ENCODE results near the gene PPP1R16B.

The PPP1R16B gene

DNA sequence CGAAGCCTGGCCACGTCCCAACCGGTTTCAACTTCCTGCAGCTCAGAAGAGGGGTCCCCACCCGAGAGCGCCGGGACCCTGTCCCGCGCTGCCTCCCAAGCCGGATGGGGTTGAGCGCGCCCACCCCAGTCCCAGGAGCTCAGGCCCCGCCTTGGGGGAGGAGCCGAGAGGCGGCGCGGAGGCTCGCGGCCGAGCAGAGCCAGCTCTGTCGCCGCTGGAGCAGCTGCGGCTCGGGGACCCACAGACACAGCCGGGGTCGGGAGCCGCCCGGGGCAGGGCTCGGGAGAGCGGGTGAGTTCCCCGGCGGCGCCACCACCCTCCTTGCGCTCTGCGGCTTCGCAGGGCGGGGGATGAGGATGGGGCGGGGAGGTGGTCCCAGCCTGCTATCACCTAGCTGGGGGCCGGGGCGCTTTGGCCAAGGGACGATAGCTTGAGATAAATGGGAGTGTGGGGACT is at the start of gene PPP1R16B:
PPP1R16B (plus strand) TSS at position 196 of the 456 bp plus-strand sequence. CDS start 30,229 bp downstream, outside the sequence.
- DNase-seq (ENCODE audit: low spot score) (peak; percentile 83), FAIRE-seq (no peak)

DNA sequence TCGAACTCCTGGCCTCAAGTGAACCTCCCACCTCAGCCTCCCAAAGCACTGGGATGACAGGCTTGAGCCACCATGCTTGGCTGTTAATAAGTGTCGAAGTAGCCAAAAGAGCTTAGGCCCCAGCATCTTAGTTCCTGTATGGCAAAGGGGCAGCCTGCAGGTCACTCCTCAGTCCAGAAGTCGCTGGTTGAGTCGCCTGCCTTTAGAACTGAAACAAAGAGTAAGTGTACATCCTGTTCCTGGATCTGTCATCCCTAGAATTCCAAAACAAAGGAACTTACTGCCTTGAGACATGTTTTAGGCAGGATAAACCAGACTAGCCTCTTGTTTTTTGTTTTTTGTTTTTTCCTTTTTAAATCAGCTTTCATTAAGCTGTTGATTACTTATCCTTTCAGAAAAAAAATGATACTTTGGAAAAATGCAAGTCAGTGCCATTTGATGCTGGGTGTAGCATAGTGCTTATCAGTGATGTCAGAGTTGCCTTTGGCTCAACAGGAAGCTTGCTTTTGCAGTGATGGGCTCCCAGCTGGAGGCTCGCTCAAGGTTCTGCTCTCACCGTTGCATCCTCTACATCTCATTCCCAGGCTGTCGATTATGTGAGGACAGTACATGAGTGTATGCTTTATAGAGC is 48.2 kb upstream of the PPP1R16B start:
- FAIRE-seq (no peak), DNase-seq (ENCODE audit: low spot score) (no peak)

DNA sequence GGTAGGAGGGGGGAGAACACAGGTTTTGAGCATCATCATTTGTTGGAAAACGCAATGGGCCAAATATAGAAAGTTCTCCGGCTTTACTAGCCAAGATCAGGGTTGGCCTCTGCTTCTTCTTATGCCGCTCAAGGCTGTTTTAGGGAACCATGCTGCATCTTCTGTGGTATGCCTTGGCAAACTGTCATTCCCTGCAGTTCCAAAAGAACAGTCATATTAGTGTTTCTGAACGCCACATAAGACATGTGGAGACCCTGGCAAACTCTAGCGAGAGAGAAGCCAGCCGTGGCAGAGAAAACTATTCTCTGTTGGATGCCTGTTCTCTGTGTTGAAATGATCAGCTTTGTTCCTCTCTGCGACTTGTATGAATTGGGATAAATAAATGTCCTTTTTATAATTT is 46.4 kb upstream of the PPP1R16B start:
- DNase-seq (ENCODE audit: low spot score), result no peak
- no peak for FAIRE-seq

DNA sequence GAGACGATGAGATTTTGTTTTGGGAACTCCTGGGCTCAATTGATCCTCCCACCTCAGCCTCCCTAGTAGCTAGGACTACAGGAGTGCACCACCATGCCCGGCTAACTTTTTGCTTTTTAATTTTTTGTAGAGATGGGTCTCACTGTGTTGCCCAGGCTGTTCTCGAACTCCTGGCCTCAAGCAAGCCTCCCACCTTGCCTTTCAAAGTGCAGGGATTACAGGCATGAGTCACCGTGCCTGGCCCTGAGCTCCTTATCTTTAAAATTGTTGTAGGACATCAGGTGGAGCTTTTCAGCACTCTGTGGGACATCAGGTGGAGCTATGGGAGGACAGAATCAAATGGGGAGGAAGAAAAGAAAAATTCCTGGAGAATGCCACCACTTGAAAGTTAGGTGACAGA is 44.5 kb upstream of the PPP1R16B start:
- no peak for FAIRE-seq

DNA sequence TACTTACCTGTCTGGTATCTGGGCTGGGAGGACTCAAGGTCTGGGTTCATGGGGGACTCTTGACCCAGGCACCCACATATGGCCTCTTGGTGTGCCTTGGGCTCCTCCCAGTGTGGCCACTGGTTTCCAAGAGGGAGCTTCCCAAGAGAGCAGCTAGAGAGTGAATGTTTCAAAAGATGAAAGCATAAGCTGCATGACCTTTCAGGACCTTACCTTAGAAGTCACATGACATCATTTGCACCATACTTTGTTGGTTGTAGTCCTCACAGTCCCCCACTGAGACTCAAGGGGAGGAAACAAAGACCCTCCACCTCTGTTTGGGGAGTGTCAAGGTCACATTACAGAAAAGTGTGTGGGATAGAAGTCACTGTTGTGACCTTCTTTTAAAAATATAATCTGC is 43.3 kb upstream of the PPP1R16B start:
- DNase-seq (ENCODE audit: low spot score) (no peak), FAIRE-seq (no peak)

More for the DNA sequence above, 44.5 kb upstream of the PPP1R16B start:
- DNase-seq (ENCODE audit: low spot score), result no peak

DNA sequence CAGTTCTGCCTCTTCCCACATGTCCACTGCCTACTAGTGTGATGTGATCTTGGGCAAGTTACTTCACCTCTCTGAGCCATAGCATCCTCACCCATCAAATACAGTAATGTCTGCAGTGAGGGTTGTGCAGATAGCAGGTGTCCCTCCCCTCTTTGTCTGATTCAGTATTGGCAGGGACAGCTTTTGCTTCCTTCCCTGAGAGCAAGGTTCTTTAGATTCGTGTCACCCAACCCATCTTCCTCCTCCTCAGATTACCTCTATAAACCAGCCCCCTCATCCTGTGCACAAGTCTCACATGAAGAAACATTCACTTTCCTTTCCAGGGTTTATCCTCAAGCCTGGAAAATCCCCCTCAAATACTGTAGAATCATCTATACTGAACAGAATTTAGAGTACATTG is 41.9 kb upstream of the PPP1R16B start:
- DNase-seq (ENCODE audit: low spot score), result no peak
- no peak for FAIRE-seq

DNA sequence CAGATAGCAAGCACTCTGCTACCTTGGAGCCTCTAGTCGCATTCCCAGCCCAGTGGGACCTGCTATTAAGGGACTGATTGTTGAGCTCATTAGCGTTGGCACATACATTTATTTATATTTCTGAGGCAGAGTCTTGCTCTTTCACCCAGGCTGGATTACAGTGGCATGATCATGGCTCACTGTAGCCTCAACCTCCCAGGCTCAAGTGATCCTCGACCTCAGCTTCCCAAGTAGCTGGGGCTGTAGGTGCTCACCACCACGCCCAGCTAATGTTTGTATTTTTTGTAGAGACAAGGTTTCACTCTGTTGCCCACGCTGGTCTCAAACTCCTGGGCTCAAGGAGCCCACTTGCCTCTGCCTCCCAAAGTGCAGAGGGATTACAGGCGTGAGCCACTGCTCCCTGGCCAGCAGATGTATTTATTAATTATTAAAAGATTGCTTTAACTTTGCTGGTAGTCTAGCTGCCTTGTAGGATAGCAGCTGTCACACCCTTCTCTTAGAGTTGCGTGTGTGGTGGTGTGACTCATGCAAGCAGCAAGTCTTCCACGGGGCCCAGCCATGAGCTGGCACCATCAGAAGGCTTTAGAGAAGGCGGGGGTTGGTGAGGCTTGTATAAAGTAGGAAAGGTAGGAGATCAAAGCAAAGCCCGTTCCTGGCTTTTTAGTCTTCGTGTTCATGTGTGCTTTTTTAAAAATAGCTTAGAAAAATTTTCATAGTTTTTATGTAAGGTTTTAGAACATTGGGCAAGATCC is 40.8 kb upstream of the PPP1R16B start:
- peak; percentile 85 for FAIRE-seq
- peak; percentile 91 for DNase-seq (ENCODE audit: low spot score)

DNA sequence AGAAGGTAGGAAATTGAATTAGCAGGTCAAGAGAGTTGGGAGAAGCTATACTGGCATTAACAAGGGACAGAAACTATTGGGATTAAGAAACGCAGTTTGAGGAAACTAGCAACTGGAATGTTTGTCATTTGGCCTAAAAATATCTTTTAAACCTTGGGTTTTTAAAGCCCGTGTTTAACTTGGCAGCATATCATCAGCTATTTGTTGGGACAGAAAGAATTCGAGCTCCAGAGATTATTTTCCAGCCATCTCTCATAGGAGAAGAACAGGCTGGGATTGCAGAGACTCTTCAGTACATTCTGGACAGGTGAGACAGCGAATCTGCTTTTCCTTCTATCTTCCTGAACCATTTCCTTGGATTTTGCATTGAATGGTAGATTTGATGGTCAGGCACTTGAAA is 39.4 kb upstream of the PPP1R16B start:
- DNase-seq (ENCODE audit: low spot score), result no peak
- no peak for FAIRE-seq

DNA sequence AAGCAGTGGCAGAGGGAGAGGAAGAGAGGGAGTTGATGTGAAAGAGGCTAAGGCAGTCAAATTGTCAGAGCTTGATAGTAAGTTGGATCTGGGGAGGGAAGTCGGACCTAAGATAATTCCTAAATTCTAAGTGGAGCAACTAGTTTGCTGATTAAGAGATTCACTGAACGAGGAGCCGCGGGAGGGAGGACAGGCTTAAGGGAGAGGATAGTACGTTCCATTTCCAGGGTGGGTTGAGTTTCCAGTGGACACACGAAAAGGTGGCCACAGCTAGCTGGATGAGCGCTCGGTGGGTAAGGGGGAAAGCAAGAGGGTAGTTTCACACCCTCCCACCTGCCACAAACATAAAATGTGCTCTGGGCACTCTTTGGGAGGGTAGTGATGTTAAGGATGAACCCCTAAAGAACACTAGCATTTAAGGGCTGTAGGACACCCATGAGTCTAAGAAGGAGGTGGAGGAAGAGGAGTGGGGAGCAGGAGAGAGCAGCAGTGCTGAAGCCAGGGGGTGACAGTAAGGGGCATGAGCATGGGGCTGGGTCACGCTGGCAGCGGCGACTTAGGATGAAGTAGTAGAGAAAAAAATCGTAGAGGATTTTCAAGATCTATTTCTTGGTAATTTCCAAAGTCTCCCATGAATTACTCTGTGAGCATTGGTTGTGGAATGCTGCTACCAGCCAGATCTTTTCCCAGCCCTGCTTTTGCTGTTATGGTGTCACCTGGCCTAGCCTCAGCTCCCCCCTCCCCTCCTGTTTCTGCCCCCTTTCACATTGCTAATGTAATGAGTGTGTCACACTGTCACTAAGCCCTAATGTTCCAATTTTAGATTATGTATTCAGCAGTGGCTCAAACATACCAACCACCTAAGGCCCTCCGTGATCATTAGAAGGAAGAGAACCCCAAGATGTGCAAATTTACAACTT is 35.9 kb upstream of the PPP1R16B start:
- no peak for DNase-seq (ENCODE audit: low spot score)
- no peak for FAIRE-seq

DNA sequence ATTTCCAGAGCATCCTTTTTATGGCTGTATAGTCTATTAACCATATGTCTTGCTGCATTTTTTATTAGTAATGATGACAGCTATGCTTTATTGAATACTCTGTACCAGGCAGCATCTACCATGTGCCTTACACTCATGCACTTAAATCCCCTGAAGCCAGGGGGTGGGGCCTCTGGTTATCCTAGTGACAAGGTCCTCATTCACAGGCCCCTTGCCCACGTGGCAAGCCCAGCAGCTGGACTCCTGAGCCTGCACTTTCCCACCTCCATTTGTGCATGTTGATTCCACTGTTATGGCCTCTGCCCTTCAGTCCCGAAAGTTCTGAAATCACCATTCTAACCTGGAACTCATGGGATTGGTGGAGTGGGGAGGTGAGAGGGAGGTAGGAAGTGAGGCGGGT is 35.0 kb upstream of the PPP1R16B start:
- FAIRE-seq (no peak), DNase-seq (ENCODE audit: low spot score) (no peak)

DNA sequence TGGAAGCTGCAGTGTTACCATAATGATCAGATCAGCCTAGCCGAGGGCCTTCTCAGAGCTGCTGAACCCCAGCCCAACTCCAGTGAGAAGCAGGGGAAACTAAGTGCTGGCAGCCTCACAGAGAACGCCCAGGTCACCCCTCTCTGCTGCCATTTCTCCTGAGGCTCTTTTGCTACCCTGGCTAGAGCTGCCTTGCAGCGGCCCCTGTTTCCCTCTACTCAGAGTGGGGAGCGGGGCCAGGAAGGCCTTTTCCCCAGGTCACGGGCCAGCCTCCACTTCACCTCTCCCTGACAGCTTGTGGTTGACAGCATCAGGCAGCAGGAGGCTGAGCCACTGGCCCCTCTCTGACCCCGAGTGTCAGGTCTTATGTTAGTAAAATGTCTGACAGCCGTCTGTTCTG is 34.5 kb upstream of the PPP1R16B start:
- no peak for FAIRE-seq

DNA sequence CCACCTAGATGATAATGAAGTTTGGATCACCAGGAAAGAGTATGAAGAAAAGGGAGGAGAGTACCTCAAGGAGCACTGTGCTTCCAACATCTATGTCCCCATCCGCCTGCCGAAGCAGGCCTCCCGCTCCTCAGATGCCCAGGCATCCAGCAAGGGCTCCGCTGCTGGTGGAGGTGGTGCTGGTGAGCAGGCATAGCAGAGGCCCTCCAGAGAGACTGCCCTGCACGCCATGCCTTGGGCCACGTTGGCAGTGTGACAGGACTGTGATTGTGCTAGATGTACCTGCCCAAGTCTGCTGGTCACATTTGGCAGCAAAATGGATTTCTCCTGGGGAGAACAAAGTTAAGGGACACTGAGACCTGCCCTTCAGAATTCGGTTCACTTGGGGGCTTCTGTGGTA is 33.9 kb upstream of the PPP1R16B start:
- no peak for FAIRE-seq

More for the DNA sequence above, 34.5 kb upstream of the PPP1R16B start:
- no peak for DNase-seq (ENCODE audit: low spot score)

DNA sequence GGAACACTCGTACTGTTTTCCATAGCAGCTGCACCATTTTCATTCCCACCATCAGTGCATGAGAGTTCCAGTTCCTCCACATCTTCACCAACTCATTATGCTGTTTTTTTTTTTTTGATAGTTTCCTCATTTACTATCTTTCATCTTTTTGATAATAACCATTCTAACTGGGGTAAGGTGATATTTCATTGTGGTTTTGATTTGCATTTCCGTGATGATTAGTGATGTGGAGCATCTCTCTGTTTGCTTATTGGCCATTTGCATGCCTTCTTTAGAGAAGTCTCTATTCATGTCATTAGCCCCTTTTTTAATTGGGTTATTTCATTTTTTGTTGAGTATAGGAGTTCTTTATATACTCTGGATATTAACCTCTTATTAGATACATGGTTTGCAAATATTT is 31.3 kb upstream of the PPP1R16B start:
- FAIRE-seq (no peak), DNase-seq (ENCODE audit: low spot score) (no peak)

More for the DNA sequence above, 33.9 kb upstream of the PPP1R16B start:
- DNase-seq (ENCODE audit: low spot score), result no peak

DNA sequence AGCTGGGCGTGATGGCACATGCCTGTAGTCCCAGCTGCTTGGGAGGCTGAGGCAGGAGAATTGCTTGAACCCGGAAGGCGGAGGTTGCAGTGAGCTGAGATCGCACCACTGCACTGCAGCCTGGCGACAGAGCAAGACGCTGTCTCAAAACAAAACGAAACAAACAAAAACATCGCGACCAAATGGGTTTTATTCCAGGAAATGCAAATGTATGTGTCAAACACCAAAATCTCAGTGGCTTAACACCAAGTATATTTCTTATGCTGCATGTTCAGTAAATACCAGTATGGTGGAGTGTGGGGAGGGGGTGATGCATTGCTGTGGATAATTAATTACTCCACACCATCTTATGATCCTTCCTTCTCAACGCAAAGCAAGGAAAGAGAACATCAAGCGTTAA is 29.1 kb upstream of the PPP1R16B start:
- DNase-seq (ENCODE audit: low spot score), result no peak
- no peak for FAIRE-seq

DNA sequence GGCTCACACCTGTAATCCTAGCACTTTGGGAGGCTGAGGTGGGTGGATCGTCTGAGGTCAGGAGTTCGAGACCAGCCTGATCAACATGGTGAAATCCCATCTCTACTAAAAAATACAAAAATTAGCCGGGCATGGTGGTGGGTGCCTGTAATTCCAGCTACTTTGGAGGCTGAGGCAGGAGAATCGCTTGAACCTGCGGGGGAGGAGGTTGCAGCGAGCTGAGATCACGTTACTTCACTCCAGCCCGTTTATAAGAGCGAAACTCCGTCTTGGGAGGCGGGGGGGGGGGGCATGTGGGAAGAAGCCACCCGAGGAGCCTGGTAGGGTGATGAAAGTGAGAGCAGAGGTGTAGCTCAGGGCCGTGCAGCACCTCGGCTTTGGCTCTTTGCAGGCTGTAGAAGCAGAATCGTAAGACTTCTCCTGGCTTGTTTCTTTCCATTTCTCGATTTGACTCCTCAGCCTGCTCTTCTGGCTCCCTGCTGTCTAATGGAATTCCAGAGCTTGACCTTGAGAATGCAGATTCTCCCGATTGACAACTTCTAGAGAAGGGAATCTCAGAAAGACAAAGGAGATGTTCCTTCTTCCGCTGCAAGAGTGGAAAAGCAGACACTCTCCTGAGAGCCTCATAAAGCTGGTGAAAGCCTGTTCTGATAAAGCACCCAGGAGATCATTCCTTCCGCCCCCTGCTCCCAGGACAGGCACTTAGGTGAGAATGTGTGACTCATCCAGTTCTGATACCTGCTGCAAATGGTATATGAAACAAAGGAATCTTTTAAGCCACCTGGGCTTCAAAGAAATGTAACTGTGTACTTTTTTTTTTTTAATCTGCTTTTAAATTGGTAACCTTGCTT is 26.0 kb upstream of the PPP1R16B start:
- no peak for FAIRE-seq
- DNase-seq (ENCODE audit: low spot score), result peak; percentile 39

DNA sequence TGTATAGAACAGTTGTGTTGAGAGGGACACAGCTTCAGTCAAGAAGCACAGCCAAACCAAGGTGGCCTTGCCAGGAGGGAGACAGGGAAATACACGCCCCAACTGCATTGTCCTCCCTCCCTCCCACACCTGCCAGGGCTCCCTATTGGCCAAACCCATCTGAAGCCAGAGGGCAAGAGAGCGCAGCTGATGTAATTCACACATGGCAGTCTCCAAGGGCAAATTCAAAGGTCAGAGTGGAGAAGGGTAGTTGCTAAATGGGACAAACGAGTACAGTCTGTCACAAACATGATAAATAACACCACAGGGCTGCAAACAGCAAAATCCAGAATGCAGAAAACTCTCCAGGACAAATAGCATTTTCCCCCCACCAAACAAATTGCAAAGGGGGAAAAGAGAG is 23.2 kb upstream of the PPP1R16B start:
- no peak for FAIRE-seq
- DNase-seq (ENCODE audit: low spot score), result no peak

DNA sequence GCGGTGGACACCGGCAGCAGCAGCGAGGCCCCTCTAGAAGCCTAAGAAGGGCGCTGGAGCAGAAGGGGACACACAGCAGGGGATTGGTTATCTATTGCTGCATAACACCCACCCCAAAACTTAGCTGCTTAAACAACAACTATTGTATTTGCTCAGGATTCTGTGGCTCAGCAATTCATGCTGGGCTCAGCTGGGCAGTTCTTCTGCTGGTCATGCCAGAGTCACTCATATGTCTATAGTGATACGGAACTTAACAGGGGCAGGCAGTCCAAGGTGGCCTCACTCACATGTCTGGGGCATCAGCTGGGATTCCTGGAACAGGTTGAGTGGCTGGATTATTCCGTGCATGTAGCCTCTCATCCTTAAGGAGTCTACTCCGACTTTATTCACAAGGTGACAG is 17.6 kb upstream of the PPP1R16B start:
- DNase-seq (ENCODE audit: low spot score) (no peak), FAIRE-seq (no peak)

DNA sequence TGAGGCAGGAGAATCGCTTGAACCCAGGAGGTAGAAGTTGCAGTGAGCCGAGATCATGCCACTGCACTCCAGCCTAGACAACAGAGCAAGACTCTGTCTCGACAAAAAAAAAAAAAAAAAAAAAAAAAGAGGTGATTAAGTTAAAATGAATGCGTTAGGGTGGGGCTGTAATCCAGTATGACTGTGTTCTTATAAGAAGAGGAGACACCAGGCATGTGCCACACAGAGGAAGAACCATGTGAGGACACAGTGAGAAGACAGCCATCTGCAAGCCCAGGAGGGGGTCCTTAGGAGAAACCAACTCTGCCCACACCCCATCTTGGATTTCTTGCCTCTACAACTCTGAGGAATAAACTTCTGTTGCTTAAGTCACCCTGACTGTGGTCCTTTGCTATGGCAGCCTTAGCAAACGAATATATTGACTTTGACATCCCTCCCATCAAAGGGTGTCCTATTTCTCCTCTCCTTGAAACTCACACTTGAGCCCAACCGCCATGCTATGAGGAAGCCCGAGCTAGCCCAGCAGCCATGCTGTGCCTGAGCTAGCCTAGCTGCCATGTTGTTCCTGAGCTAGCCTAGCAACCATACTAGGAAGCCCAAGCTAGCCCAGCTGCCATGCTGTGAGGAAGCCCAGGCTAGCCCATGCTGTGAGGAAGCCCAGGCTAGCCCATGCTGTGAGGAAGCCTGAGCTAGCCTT is 15.8 kb upstream of the PPP1R16B start:
- DNase-seq (ENCODE audit: low spot score) (peak; percentile 49), FAIRE-seq (no peak)

DNA sequence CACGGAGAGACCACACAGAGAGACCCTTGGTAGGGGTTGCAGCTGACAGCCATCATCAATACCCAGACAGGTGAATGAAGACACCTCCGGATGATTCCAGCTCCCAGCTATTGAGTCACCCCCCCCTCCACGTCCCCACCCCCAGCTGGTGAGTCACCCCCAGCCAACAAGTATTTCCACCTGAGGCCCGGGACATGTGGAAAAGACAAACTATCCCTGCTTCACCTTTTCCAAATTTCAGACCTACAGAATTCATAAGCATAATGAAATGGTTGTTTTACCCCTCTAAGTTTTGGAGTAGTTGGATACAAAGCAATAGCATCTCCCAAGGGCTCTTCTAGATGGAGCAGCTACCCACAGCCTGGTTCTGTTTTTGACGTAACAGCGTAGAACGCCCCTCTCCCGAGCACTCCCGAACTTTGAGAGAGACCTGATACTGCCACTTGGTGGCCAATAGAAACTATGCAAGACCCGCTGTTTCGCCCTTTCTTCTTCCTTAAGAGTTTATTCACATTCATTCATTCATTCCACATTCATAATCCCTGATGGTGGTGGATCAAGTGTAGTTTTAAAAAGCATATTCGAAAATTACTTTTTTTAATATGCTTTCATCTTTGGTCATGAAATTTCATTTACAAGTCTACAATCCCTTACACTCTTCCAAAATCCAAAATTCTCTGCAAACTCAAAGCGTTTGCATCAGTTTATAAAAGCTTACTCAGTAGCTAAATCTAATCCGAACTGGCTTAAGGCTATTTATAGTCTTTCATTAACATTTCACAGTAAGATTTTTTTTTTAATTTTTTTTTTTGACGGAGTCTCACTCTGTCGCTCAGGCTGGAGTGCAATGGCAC is 15.1 kb upstream of the PPP1R16B start:
- DNase-seq (ENCODE audit: low spot score), result peak; percentile 65
- FAIRE-seq, result no peak

Data from urothelium cell line (cell line).